ENCODE measurements around the gene KRTAP1-4.

DNA sequence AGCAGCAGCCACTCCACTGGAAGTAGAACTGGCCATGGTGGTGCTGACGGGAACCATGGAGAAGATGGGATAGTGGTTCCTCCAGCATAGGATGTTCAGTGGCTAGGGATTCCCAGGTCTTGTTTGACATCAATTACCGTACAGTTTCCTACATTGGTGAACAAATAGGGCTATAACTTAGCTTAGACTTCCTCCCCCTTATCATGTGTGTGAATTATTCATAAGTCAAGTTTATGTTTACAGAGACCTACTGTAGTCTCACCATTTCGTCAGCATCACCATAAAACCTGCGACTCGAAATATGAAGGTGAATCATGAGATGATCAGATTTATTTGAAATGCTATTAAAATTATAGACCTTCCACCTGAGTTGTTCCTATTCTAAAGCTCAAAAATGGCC lies 28.7 kb upstream of the KRTAP1-4 start:
- no peak for TF ChIP-seq SUZ12 (IDR thresholded peaks at IDR 0.05; ENCODE audit: extremely low read depth, insufficient read depth, insufficient read length)
- no peak for TF ChIP-seq ZNF274 (IDR thresholded peaks at IDR 0.05; ENCODE audit: low read depth, low read length)
- TF ChIP-seq YY1 (IDR thresholded peaks at IDR 0.05; ENCODE audit: insufficient read depth, insufficient read length), result no peak
